ENCODE results near the gene TSPAN11.

Gene TSPAN11

GRCh38 chr12:31035967-31036665 lies 109.6 kb downstream of the TSPAN11 start:
- H3K27me3 ChIP-seq (ENCODE audit: low read depth), result no peaks in the 10 kb centered on the region
- H3K4me1 ChIP-seq, result no peaks in the 10 kb centered on the region
- no peak overlapping the region for H3K4me3 ChIP-seq
- H3K9me3 ChIP-seq, result no peaks in the 10 kb centered on the region
- DNase-seq (ENCODE audit: low spot score in 2 of 2), result no peak
- no peaks in the 10 kb centered on the region for H3K36me3 ChIP-seq (replicated peaks)
- in situ Hi-C loops (cut with MboI; ENCODE audit: low sequenced_read_pairs), result no loop called here

- no peak overlapping the region for H3K4me3 ChIP-seq
- no peak for DNase-seq (ENCODE audit: low spot score in 2 of 2)
- in situ Hi-C loops (cut with MboI; ENCODE audit: low sequenced_read_pairs), result no loop called here
- no peaks in the 10 kb centered on the region for H3K27me3 ChIP-seq (ENCODE audit: low read depth)
- H3K36me3 ChIP-seq (replicated peaks), result no peaks in the 10 kb centered on the region
- H3K4me1 ChIP-seq, result no peaks in the 10 kb centered on the region
- H3K9me3 ChIP-seq, result no peaks in the 10 kb centered on the region
Measured at GRCh38 chr12:31037028-31037427, 110.5 kb downstream of the TSPAN11 start.

- Histone ChIP-seq H3K36me3 (replicated peaks) (no peaks in the 10 kb centered on the region), H3K4me1 (no peaks in the 10 kb centered on the region), H3K9me3 (no peaks in the 10 kb centered on the region), H3K27me3 (ENCODE audit: low read depth) (no peaks in the 10 kb centered on the region), H3K4me3 (no peak overlapping the region)
- no peak for DNase-seq (ENCODE audit: low spot score in 2 of 2)
- in situ Hi-C loops (cut with MboI; ENCODE audit: low sequenced_read_pairs), result no loop called here
Measured at GRCh38 chr12:31037931-31038330, 111.4 kb downstream of the TSPAN11 start.

- in situ Hi-C loops (cut with MboI; ENCODE audit: low sequenced_read_pairs), result no loop called here
- Histone ChIP-seq H3K9me3 (no peaks in the 10 kb centered on the region), H3K27me3 (ENCODE audit: low read depth) (no peaks in the 10 kb centered on the region), H3K4me3 (no peak overlapping the region), H3K36me3 (replicated peaks) (no peaks in the 10 kb centered on the region), H3K4me1 (no peaks in the 10 kb centered on the region)
- DNase-seq (ENCODE audit: low spot score in 2 of 2), result no peak
Measured at GRCh38 chr12:31041033-31041564, 114.6 kb downstream of the TSPAN11 start.

All from HAP-1 (cell line).